Measurements from ENCODE around the gene NAV2. TPM values are rescaled to one million over a fixed set of nuclear protein-coding genes. Genes with fewer than 3 reads are reported as not detected.
A peak's percentile ranks its signal among the peaks of the same experiment; 100 is the strongest.

NAV2 gene
- polyA plus RNA-seq, 3 donors, result not detected

DNA sequence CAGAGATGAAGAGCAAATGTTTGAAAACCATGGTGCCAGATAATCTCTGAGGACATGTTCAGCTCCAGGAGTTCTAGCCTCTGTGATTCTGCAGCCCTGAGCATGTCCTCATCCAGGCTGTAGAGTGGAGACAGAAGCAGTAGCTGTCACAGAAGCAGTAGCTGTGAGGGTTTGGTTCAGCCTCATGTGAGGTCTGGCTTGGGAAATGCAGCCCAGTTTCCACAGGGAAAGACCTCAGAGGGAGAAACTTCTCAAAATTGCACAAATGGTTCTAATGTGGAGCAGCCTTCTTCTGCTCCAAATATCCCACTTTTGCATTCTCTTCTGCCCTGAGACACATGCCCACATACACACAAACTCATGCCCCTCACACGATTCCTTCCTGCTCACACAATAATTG lies 399.2 kb downstream of the NAV2 start:
- peaks cover 0 to 6% of the 10 kb centered on the region in 2 donors for H3K4me1 ChIP-seq (ENCODE audit: control insufficient read depth in 1 of 2, insufficient read depth in 2 of 2, low read length in 2 of 2)
- no peak overlapping the region for H3K4me3 ChIP-seq (replicated peaks in 1 of 3; ENCODE audit: low read depth in 2 of 3, low read length in 3 of 3)
- peak overlapping the region; percentile 41 for H2AFZ ChIP-seq (ENCODE audit: insufficient read depth, low read depth, low read length, poor library complexity, severe bottlenecking)
- H3K4me3 Mint-ChIP-seq, result peak overlapping the region in 1 of 2 donors; percentile 68
- H3K36me3 ChIP-seq (replicated peaks in 1 of 2; ENCODE audit: control insufficient read depth in 1 of 2, insufficient read depth in 2 of 2, low read length in 2 of 2), result no peaks in the 10 kb centered on the region
- H3K27ac ChIP-seq (ENCODE audit: low read depth in 1 of 2, low read length in 2 of 2), result no peak overlapping the region
- no peak for DNase-seq
- H3K36me3 Mint-ChIP-seq, result no peaks in the 10 kb centered on the region
- H3K9me3 Mint-ChIP-seq, result no peaks in the 10 kb centered on the region
- no peak overlapping the region for H3K27ac Mint-ChIP-seq
- intact Hi-C loops (cut with micrococcal nuclease), result no loop called here
- H3K79me2 ChIP-seq (ENCODE audit: insufficient read depth, low read length), result no peaks in the 10 kb centered on the region
- peaks cover 13% of the 10 kb centered on the region for H3K4me1 Mint-ChIP-seq
- no peaks in the 10 kb centered on the region for H3K27me3 ChIP-seq (ENCODE audit: control insufficient read depth in 2 of 2, insufficient read depth in 2 of 2, low read length in 2 of 2)
- no peaks in the 10 kb centered on the region for H3K9me3 ChIP-seq (replicated peaks in 1 of 2; ENCODE audit: control insufficient read depth in 1 of 2, insufficient read depth in 1 of 2, low read length in 2 of 2)
- H3K9ac ChIP-seq (ENCODE audit: insufficient read depth, low read length, poor library complexity, severe bottlenecking), result no peak overlapping the region
- no peak overlapping the region for H3K4me2 ChIP-seq (replicated peaks; ENCODE audit: extremely low read depth, low read length, poor library complexity, severe bottlenecking)
- TF ChIP-seq, protein P1, sequence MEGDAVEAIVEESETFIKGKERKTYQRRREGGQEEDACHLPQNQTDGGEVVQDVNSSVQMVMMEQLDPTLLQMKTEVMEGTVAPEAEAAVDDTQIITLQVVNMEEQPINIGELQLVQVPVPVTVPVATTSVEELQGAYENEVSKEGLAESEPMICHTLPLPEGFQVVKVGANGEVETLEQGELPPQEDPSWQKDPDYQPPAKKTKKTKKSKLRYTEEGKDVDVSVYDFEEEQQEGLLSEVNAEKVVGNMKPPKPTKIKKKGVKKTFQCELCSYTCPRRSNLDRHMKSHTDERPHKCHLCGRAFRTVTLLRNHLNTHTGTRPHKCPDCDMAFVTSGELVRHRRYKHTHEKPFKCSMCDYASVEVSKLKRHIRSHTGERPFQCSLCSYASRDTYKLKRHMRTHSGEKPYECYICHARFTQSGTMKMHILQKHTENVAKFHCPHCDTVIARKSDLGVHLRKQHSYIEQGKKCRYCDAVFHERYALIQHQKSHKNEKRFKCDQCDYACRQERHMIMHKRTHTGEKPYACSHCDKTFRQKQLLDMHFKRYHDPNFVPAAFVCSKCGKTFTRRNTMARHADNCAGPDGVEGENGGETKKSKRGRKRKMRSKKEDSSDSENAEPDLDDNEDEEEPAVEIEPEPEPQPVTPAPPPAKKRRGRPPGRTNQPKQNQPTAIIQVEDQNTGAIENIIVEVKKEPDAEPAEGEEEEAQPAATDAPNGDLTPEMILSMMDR (IDR thresholded peaks at IDR 0.05), result no peak
- peaks cover 3 to 5% (median 4%) of the 10 kb centered on the region in 3 donors for H3K27me3 Mint-ChIP-seq (ENCODE audit: low read depth in 3 of 3)
- H4K20me1 ChIP-seq (ENCODE audit: insufficient read depth, low read length), result no peaks in the 10 kb centered on the region
- WGBS (ENCODE audit: insufficient coverage), result 60% methylated on average over 1 of the region's 1 CpG

DNA sequence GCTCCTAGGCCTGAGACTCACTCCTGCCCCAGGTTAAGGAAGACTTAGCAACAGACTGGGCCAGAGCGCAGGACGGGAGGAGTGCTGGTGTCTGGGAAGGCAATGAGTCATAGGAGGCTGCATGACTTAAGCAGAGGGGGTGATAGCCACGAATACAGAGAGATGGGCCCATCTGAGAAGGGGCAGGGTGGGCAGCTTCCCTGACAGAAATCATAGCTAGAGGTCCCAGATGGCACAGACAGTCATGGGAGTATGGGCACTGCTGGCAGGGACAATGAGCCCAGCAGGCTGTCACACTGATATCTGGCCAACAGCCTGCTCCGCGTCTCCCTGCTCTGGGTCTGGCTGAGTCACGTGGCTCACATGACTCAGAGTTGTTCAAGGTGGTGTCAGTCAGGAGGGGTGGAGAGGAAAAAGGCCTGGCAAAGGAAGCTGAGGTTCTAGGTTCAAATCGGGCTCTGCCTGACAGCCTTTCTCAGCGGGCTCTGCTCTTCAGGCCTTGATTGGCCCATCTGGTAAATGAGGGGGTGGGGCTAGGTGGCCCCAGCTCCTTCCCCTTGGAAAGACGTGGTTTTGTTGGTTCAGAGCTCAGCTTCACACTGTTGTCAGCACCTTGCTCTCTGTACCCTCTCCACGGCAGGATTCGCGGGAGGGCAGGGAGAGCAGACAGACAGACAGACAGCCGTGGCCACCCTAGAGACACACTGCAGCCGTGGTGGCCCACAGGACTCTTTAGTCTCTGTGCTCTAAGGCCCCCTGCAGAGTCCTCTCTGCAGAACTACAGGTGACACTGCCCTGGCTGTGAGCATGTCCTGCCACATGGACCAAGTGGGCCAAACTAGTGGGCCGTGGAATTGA lies 399.9 kb downstream of the NAV2 start:
- no peaks in the 10 kb centered on the region for H3K36me3 Mint-ChIP-seq
- H3K36me3 ChIP-seq (replicated peaks in 1 of 2; ENCODE audit: control insufficient read depth in 1 of 2, insufficient read depth in 2 of 2, low read length in 2 of 2), result no peaks in the 10 kb centered on the region
- no peak overlapping the region for H3K9ac ChIP-seq (ENCODE audit: insufficient read depth, low read length, poor library complexity, severe bottlenecking)
- H2AFZ ChIP-seq (ENCODE audit: insufficient read depth, low read depth, low read length, poor library complexity, severe bottlenecking), result peak overlapping the region; percentile 41
- no peak overlapping the region for H3K4me2 ChIP-seq (replicated peaks; ENCODE audit: extremely low read depth, low read length, poor library complexity, severe bottlenecking)
- H3K27me3 Mint-ChIP-seq (ENCODE audit: low read depth in 3 of 3), result peaks cover 3 to 7% (median 4%) of the 10 kb centered on the region in 3 donors
- H3K79me2 ChIP-seq (ENCODE audit: insufficient read depth, low read length), result no peaks in the 10 kb centered on the region
- H3K27me3 ChIP-seq (ENCODE audit: control insufficient read depth in 2 of 2, insufficient read depth in 2 of 2, low read length in 2 of 2), result no peaks in the 10 kb centered on the region
- no peak overlapping the region for H3K27ac ChIP-seq (ENCODE audit: low read depth in 1 of 2, low read length in 2 of 2)
- no peaks in the 10 kb centered on the region for H4K20me1 ChIP-seq (ENCODE audit: insufficient read depth, low read length)
- H3K4me3 ChIP-seq (replicated peaks in 1 of 3; ENCODE audit: low read depth in 2 of 3, low read length in 3 of 3), result no peak overlapping the region
- peak overlapping the region; percentile 20 to 68 for H3K4me3 Mint-ChIP-seq
- peak; percentile 13 to 63 (median 32) for DNase-seq
- intact Hi-C loops (cut with micrococcal nuclease), result no loop called here
- H3K9me3 ChIP-seq (replicated peaks in 1 of 2; ENCODE audit: control insufficient read depth in 1 of 2, insufficient read depth in 1 of 2, low read length in 2 of 2), result no peaks in the 10 kb centered on the region
- peak overlapping the region in 2 of 7 donors; percentile 2 to 45 for H3K27ac Mint-ChIP-seq
- WGBS (ENCODE audit: insufficient coverage), result 46% methylated on average over 15 of the region's 15 CpGs
- H3K4me1 ChIP-seq (ENCODE audit: control insufficient read depth in 1 of 2, insufficient read depth in 2 of 2, low read length in 2 of 2), result peaks cover 0 to 6% of the 10 kb centered on the region in 2 donors
- H3K4me1 Mint-ChIP-seq, result peaks cover 13% of the 10 kb centered on the region
- TF ChIP-seq, protein P1 (IDR thresholded peaks at IDR 0.05), result no peak
- H3K9me3 Mint-ChIP-seq, result no peaks in the 10 kb centered on the region

Data from CD14-positive monocyte (primary cell).